ENCODE results near the gene LILRB5. TPM values are rescaled to one million over a fixed set of nuclear protein-coding genes. Genes with fewer than 3 reads are reported as not detected.
"Not testable (repeated sequence)": the region's sequence is repeated elsewhere in the genome, so short reads cannot be mapped to it uniquely, and the experiment has no call there.

LILRB5 gene
- total and polyA plus RNA-seq, 7 experiments from 2014 or later = 0.08 to 1.8 (median 1.2) TPM; not detected in 3

DNA sequence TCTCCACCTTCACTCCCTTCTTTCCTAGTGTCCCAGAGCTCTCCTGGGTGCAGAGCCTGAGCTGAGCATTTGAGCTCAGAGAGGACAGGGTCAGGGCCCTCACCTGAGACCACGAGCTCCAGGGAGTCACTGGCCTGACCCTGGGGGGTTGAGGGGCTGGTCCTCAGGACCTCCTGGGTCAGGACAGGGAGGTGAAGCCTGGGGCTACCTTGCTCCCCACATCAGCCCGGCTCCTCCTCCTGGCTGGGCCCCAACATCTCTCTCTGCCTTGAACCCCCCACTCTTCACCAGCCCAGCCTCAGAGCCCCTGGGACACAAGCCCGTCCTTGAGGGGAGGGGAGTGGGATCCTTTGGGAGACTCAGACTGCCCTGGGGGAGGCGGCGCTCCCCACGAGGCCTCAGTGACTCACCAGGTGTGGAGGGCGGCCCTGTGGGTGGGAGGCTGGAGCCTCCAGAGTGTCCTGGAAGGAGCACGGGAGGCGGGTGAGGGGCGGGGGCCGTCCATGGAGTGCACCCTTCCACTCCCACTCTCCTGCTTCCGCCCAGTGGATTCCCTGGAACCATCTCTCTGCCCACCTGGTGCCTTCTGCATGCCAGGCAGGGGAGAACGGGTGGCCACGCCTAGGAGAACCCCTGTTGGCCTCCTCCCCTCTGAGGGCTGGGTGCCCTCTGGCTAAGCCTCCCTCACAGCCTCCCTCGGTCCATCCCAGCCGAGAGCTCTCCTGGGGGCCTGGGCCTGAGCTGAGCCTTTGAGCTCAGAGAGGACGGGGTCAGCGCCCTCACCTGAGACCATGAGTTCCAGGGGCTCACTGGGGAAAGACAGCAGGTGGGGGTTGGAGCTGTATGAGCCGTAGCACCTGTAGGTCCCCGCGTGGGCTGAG lies 17.3 kb downstream of the LILRB5 start:
- ATAC-seq; H3K4me3 ChIP-seq (ENCODE audit: low read length); H3K4me3 Mint-ChIP-seq; POLR2A ChIA-PET; H3K27me3 ChIP-seq (ENCODE audit: control insufficient read depth in 2 of 2, insufficient read depth in 2 of 2, low read length in 2 of 2); H3K36me3 ChIP-seq (ENCODE audit: control insufficient read depth in 2 of 3, insufficient read depth in 3 of 3, low read length in 3 of 3); H3K27ac ChIP-seq (ENCODE audit: low read depth, low read length); H3K4me1 Mint-ChIP-seq; H3K9me3 Mint-ChIP-seq; H3K9me3 ChIP-seq (ENCODE audit: control insufficient read depth in 2 of 3, low read length in 3 of 3); H3K36me3 Mint-ChIP-seq; H3K4me1 ChIP-seq (ENCODE audit: control insufficient read depth in 2 of 2, insufficient read depth in 2 of 2, low read length in 2 of 2); DNase-seq; CTCF ChIA-PET; intact Hi-C loops (cut with micrococcal nuclease): not testable (repeated sequence)
- Mint-ChIP-seq H3K27me3 (peaks cover 0 to 27% (median 0%) of the 10 kb centered on the region in 5 donors), H3K27ac (peak overlapping the region in 1 of 9 donors; percentile 56)

DNA sequence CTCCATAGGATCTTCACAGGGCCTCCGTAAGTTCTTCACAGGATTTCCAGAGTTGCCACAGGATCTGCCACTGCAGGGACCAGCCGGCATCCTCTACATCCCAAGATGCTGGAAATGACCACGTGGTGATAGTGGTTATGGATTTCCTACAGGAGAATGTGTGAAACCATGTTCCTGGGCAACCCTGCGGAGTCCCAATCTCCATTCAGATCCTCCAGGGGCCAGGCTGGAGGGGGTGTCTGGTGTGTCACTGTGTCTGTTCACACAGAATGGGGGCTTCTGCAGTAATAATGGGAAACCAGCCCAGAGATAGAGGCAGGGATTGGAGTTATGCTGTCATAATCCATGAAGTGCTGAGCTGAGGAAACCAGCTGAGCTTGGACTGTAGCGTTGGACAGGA lies 23.1 kb downstream of the LILRB5 start:
- Mint-ChIP-seq H3K4me3 (peak overlapping the region in 1 of 10 donors; percentile 7), H3K27ac (no peak overlapping the region), H3K27me3 (peaks cover 0 to 59% (median 36%) of the 10 kb centered on the region in 5 donors), H3K36me3 (no peaks in the 10 kb centered on the region), H3K9me3 (no peaks in the 10 kb centered on the region), H3K4me1 (peaks cover 0 to 14% (median 5%) of the 10 kb centered on the region in 7 donors)
- Histone ChIP-seq H3K36me3 (ENCODE audit: control insufficient read depth in 2 of 3, insufficient read depth in 3 of 3, low read length in 3 of 3) (no peaks in the 10 kb centered on the region), H3K4me3 (ENCODE audit: low read length) (no peak overlapping the region), H3K4me1 (ENCODE audit: control insufficient read depth in 2 of 2, insufficient read depth in 2 of 2, low read length in 2 of 2) (peaks cover 0 to 3% of the 10 kb centered on the region in 2 donors), H3K27me3 (ENCODE audit: control insufficient read depth in 2 of 2, insufficient read depth in 2 of 2, low read length in 2 of 2) (no peaks in the 10 kb centered on the region), H3K9me3 (ENCODE audit: control insufficient read depth in 2 of 3, low read length in 3 of 3) (no peaks in the 10 kb centered on the region), H3K27ac (ENCODE audit: low read depth, low read length) (no peak overlapping the region)
- ChIA-PET POLR2A (no interaction called here), CTCF (interaction anchor here (0.6 to 0.9 kb wide), 2 partner anchors 64 to 66 kb away, joined by 3 to 5 read pairs; no protein-coding TSS in a partner anchor)
- DNase-seq (no peak), ATAC-seq (no peak)
- intact Hi-C loops (cut with micrococcal nuclease) = loop anchor here in 1 of 2 donors (5.0 kb wide), 1 partner anchor 327 kb away; the partner anchor contains the start of gene CACNG7

DNA sequence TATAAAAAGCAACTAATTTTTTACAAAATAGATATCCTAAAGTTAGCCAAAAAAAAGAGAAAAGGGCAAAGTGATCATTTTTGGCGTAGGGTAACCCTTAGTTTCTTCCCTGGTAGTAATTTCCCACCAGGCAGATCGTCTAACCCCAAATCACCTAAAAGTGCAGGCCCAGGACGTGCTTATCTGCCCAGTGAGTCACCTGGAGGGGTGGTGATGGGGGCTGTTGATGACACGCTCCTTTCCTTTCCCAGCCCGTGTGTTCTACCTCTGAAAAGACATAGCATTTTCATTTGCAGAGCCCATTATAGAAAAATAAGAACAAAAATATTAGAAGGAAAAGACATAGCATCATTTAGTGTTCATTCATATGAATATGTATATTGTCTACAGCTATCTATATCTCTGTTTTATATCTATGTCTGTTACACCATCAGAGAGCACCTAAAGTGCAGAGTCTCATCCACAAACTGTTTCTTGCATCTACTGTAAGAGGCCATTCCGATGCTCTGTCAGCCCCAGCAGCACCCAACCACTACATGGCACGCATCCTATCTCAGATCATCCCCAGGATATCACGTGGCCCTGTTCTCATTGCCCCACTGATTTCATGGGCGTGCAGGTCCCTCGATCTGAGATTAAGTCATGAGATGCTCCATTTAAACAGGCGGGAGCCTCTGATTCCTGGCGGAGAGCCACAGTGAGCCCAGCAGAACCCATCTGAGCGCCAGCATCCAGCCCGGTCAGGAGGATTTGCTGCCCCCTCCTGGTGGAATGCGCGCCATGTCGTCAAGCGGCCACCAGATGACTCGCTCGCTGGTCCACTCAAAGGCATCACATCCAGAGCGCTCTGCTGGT lies 25.8 kb downstream of the LILRB5 start:
- ChIA-PET POLR2A (no interaction called here), CTCF (interaction anchor here (0.5 to 2.4 kb wide), 5 partner anchors 24 to 160 kb away, joined by 3 to 12 read pairs (median 4); partner anchors contain the start of gene TMC4)
- Histone ChIP-seq H3K9me3 (ENCODE audit: control insufficient read depth in 2 of 3, low read length in 3 of 3) (no peaks in the 10 kb centered on the region), H3K27me3 (ENCODE audit: control insufficient read depth in 2 of 2, insufficient read depth in 2 of 2, low read length in 2 of 2) (no peaks in the 10 kb centered on the region), H3K4me3 (ENCODE audit: low read length) (no peak overlapping the region), H3K4me1 (ENCODE audit: control insufficient read depth in 2 of 2, insufficient read depth in 2 of 2, low read length in 2 of 2) (peaks cover 0 to 3% of the 10 kb centered on the region in 2 donors), H3K27ac (ENCODE audit: low read depth, low read length) (no peak overlapping the region), H3K36me3 (ENCODE audit: control insufficient read depth in 2 of 3, insufficient read depth in 3 of 3, low read length in 3 of 3) (no peaks in the 10 kb centered on the region)
- peak overlapping the region in 1 of 9 donors; percentile 26 for H3K27ac Mint-ChIP-seq
- DNase-seq = peak; percentile 48 to 89 (median 70)
- ATAC-seq = peak; percentile 85
- H3K27me3 Mint-ChIP-seq = peaks cover 0 to 52% (median 35%) of the 10 kb centered on the region in 5 donors
- no peaks in the 10 kb centered on the region for H3K9me3 Mint-ChIP-seq
- H3K4me3 Mint-ChIP-seq = no peak overlapping the region
- intact Hi-C loops (cut with micrococcal nuclease) = loop anchor here (1.0 to 5.0 kb wide), 5 partner anchors 23 to 324 kb away; partner anchors contain the start of genes CACNG7 (in 1 of the 2) and MBOAT7 (in 1 of the 2)
- peaks cover 0 to 2% (median 0%) of the 10 kb centered on the region in 5 donors for H3K36me3 Mint-ChIP-seq
- H3K4me1 Mint-ChIP-seq = peaks cover 0 to 14% (median 5%) of the 10 kb centered on the region in 7 donors

GRCh38 chr19:54230031-54230430 lies 27.0 kb downstream of the LILRB5 start:
- Mint-ChIP-seq H3K4me1 (peaks cover 0 to 14% (median 5%) of the 10 kb centered on the region in 7 donors), H3K9me3 (no peaks in the 10 kb centered on the region), H3K27ac (no peak overlapping the region), H3K36me3 (peaks cover 0 to 2% (median 0%) of the 10 kb centered on the region in 5 donors), H3K27me3 (peaks cover 0 to 43% (median 35%) of the 10 kb centered on the region in 5 donors), H3K4me3 (no peak overlapping the region)
- ATAC-seq = no peak
- Histone ChIP-seq H3K36me3 (ENCODE audit: control insufficient read depth in 2 of 3, insufficient read depth in 3 of 3, low read length in 3 of 3) (no peaks in the 10 kb centered on the region), H3K9me3 (ENCODE audit: control insufficient read depth in 2 of 3, low read length in 3 of 3) (no peaks in the 10 kb centered on the region), H3K27me3 (ENCODE audit: control insufficient read depth in 2 of 2, insufficient read depth in 2 of 2, low read length in 2 of 2) (no peaks in the 10 kb centered on the region), H3K4me1 (ENCODE audit: control insufficient read depth in 2 of 2, insufficient read depth in 2 of 2, low read length in 2 of 2) (peaks cover 0 to 3% of the 10 kb centered on the region in 2 donors), H3K4me3 (ENCODE audit: low read length) (no peak overlapping the region), H3K27ac (ENCODE audit: low read depth, low read length) (no peak overlapping the region)
- intact Hi-C loops (cut with micrococcal nuclease) = loop anchor here in 1 of 2 donors (2.0 to 5.0 kb wide), 2 partner anchors 21 to 323 kb away; partner anchors contain the start of gene CACNG7
- CTCF ChIA-PET = no interaction called here
- POLR2A ChIA-PET = no interaction called here
- DNase-seq = no peak

GRCh38 chr19:54229146-54229545 lies 27.9 kb downstream of the LILRB5 start:
- ATAC-seq (no peak), DNase-seq (no peak)
- H3K36me3 ChIP-seq (ENCODE audit: control insufficient read depth in 2 of 3, insufficient read depth in 3 of 3, low read length in 3 of 3) = no peaks in the 10 kb centered on the region
- no peaks in the 10 kb centered on the region for H3K9me3 ChIP-seq (ENCODE audit: control insufficient read depth in 2 of 3, low read length in 3 of 3)
- H3K27ac ChIP-seq (ENCODE audit: low read depth, low read length) = no peak overlapping the region
- Mint-ChIP-seq H3K4me1 (peaks cover 0 to 5% (median 5%) of the 10 kb centered on the region in 7 donors), H3K27me3 (peaks cover 0 to 36% (median 29%) of the 10 kb centered on the region in 5 donors), H3K36me3 (peaks cover 0 to 2% (median 0%) of the 10 kb centered on the region in 5 donors), H3K4me3 (no peak overlapping the region), H3K9me3 (no peaks in the 10 kb centered on the region), H3K27ac (no peak overlapping the region)
- POLR2A ChIA-PET = interaction anchor here (0.9 kb wide), 1 partner anchor 71 kb away, joined by 3 read pairs; no protein-coding TSS in a partner anchor
- peaks cover 0 to 3% of the 10 kb centered on the region in 2 donors for H3K4me1 ChIP-seq (ENCODE audit: control insufficient read depth in 2 of 2, insufficient read depth in 2 of 2, low read length in 2 of 2)
- H3K4me3 ChIP-seq (ENCODE audit: low read length) = no peak overlapping the region
- CTCF ChIA-PET = no interaction called here
- intact Hi-C loops (cut with micrococcal nuclease) = no loop called here
- H3K27me3 ChIP-seq (ENCODE audit: control insufficient read depth in 2 of 2, insufficient read depth in 2 of 2, low read length in 2 of 2) = no peaks in the 10 kb centered on the region

DNA sequence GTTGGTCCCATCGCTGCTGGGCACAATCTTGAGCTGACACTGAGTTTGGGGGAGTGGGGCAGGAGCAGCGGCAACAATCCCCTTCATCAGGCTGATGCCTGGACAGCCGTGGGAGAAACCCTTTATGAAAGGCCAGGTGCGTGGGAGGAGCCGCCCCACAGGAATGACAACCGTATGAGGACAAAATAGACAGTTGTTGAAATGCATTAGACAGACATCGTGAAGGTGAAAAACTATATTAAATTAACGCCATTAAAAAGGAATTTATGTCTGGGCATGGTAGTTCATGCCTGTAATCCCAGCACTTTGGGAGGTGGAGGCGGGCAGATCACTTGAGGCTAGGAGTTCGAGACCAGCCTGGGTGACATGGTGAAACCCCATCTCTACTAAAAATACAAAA lies 32.5 kb downstream of the LILRB5 start:
- H3K27ac Mint-ChIP-seq; H3K9me3 ChIP-seq (ENCODE audit: control insufficient read depth in 2 of 3, low read length in 3 of 3); H3K27me3 ChIP-seq (ENCODE audit: control insufficient read depth in 2 of 2, insufficient read depth in 2 of 2, low read length in 2 of 2); H3K4me1 Mint-ChIP-seq; H3K27ac ChIP-seq (ENCODE audit: low read depth, low read length); POLR2A ChIA-PET; ATAC-seq; H3K4me3 ChIP-seq (ENCODE audit: low read length); H3K9me3 Mint-ChIP-seq; H3K36me3 Mint-ChIP-seq; CTCF ChIA-PET; H3K4me3 Mint-ChIP-seq; H3K4me1 ChIP-seq (ENCODE audit: control insufficient read depth in 2 of 2, insufficient read depth in 2 of 2, low read length in 2 of 2); intact Hi-C loops (cut with micrococcal nuclease); DNase-seq; H3K36me3 ChIP-seq (ENCODE audit: control insufficient read depth in 2 of 3, insufficient read depth in 3 of 3, low read length in 3 of 3): not testable (repeated sequence)
- H3K27me3 Mint-ChIP-seq = peaks cover 0 to 19% (median 9%) of the 10 kb centered on the region in 5 donors
